OCI-LY1 (cell line): ENCODE data around the gene KCTD8.

ENCODE experiments used
- H2AFZ ChIP-seq: fragments of 200-600 bp; sonication (generic), shearing (Covaris generic); 2 replicates; pipeline ENCODE4 v1.6.0; 2014; ENCODE audit warnings: antibody characterized with exemption, mild to moderate bottlenecking, low read length
- H3F3A ChIP-seq: fragments of 200-600 bp; sonication (generic), shearing (Covaris generic); 2 replicates; pipeline ENCODE4 v1.6.0; 2014; ENCODE audit warnings: mild to moderate bottlenecking, antibody characterized with exemption, low read length, moderate library complexity; ENCODE audit not compliant: insufficient read depth
- H3K27ac ChIP-seq: fragments of 200-600 bp; sonication (generic); 2 replicates; pipeline ENCODE4 v1.5.1; 2014; ENCODE audit warnings: low read length, mixed run types, mild to moderate bottlenecking, low read depth; ENCODE audit not compliant: poor library complexity, severe bottlenecking
- H3K27me3 ChIP-seq: fragments of 200-600 bp; sonication (generic); 2 replicates; pipeline ENCODE4 v1.6.0; 2014; ENCODE audit warnings: antibody characterized with exemption, mild to moderate bottlenecking, low read length, moderate library complexity; ENCODE audit not compliant: insufficient read depth
- H3K36me3 ChIP-seq: fragments of 200-600 bp; sonication (generic); 2 replicates; pipeline ENCODE4 v1.6.1; 2014; ENCODE audit warnings: mild to moderate bottlenecking, antibody characterized with exemption, low read length, moderate library complexity, mixed read lengths; ENCODE audit not compliant: insufficient read depth
- H3K4me1 ChIP-seq: fragments of 200-600 bp; sonication (generic); 2 replicates; pipeline ENCODE4 v1.5.1; 2014; ENCODE audit warnings: mild to moderate bottlenecking, low read length, moderate library complexity; ENCODE audit not compliant: insufficient read depth, severe bottlenecking
- H3K4me2 ChIP-seq: fragments of 200-600 bp; sonication (generic), shearing (Covaris generic); 2 replicates; pipeline ENCODE4 v1.6.1; 2014; ENCODE audit warnings: low read length
- H3K4me3 ChIP-seq: fragments of 200-600 bp; sonication (generic); 2 replicates; pipeline ENCODE4 v1.5.1; 2014; ENCODE audit warnings: low read length, low read depth, mild to moderate bottlenecking, mixed read lengths; ENCODE audit not compliant: poor library complexity, severe bottlenecking
- H3K79me2 ChIP-seq: fragments of 200-600 bp; shearing (Covaris generic); 2 replicates; pipeline ENCODE4 v1.6.1; 2016; ENCODE audit warnings: mixed run types, low read length, mixed read lengths; ENCODE audit not compliant: insufficient read depth
- H3K9ac ChIP-seq: fragments of 200-600 bp; sonication (generic), shearing (Covaris generic); 2 replicates; pipeline ENCODE4 v1.6.1; 2014; ENCODE audit warnings: mild to moderate bottlenecking, low read length, mixed read lengths
- H3K9me2 ChIP-seq: fragments of 200-600 bp; sonication (generic), shearing (Covaris generic); 2 replicates; pipeline ENCODE4 v1.6.1; 2014; ENCODE audit warnings: low read depth, mild to moderate bottlenecking, low read length, mixed read lengths
- H3K9me3 ChIP-seq: fragments of 200-600 bp; shearing (Covaris generic); 2 replicates; pipeline ENCODE4 v1.6.1; 2014; ENCODE audit warnings: low read length, mixed read lengths
- H4K20me1 ChIP-seq: fragments of 200-600 bp; sonication (generic), shearing (Covaris generic); 2 replicates; pipeline ENCODE4 v1.6.0; 2016; ENCODE audit warnings: mild to moderate bottlenecking, low read length; ENCODE audit not compliant: insufficient read depth
- CTCF ChIP-seq: fragments of 200-600 bp; sonication (generic), shearing (Covaris generic); IDR thresholded peaks from 2 replicates; pipeline ENCODE4 v1.5.1; 2017; ENCODE audit warnings: mild to moderate bottlenecking, antibody characterized with exemption, low read length, moderate library complexity, mixed read lengths
- EZH2 ChIP-seq: fragments of 200-600 bp; sonication (generic), shearing (Covaris generic); IDR thresholded peaks from 2 replicates; pipeline ENCODE4 v1.8.0; 2017; ENCODE audit warnings: borderline replicate concordance, mixed run types, mild to moderate bottlenecking, antibody characterized with exemption, low read length, moderate library complexity, mixed read lengths

The KCTD8 gene

GRCh38 chr4:44313702-44314101 is 134.9 kb downstream of the KCTD8 start:
- Histone ChIP-seq H2AFZ (no peak overlapping the region), H3K36me3 (no peaks in the 10 kb centered on the region), H3K9me2 (no peaks in the 10 kb centered on the region), H3K79me2 (no peaks in the 10 kb centered on the region), H3K27me3 (no peaks in the 10 kb centered on the region), H3F3A (no peaks in the 10 kb centered on the region), H4K20me1 (no peaks in the 10 kb centered on the region), H3K9me3 (no peaks in the 10 kb centered on the region), H3K4me1 (no peaks in the 10 kb centered on the region), H3K4me3 (no peak overlapping the region), H3K9ac (no peak overlapping the region), H3K4me2 (no peak overlapping the region), H3K27ac (no peak overlapping the region)
- no peak for TF ChIP-seq EZH2
- TF ChIP-seq CTCF: no peak

- no peak overlapping the region for H3K27ac ChIP-seq
- no peaks in the 10 kb centered on the region for H3K27me3 ChIP-seq
- no peaks in the 10 kb centered on the region for H3K9me2 ChIP-seq
- H3K4me3 ChIP-seq: no peak overlapping the region
- no peaks in the 10 kb centered on the region for H3K79me2 ChIP-seq
- TF ChIP-seq EZH2: no peak
- no peak for TF ChIP-seq CTCF
- no peak overlapping the region for H3K9ac ChIP-seq
- no peaks in the 10 kb centered on the region for H3K9me3 ChIP-seq
- H2AFZ ChIP-seq: no peak overlapping the region
- H4K20me1 ChIP-seq: no peaks in the 10 kb centered on the region
- H3K4me1 ChIP-seq: no peaks in the 10 kb centered on the region
- H3K4me2 ChIP-seq: no peak overlapping the region
- H3K36me3 ChIP-seq: no peaks in the 10 kb centered on the region
- no peaks in the 10 kb centered on the region for H3F3A ChIP-seq
Observed at GRCh38 chr4:44287505-44287904, 161.1 kb downstream of the KCTD8 start.

- Histone ChIP-seq H3F3A (no peaks in the 10 kb centered on the region), H3K27ac (no peak overlapping the region), H3K4me2 (no peak overlapping the region), H3K36me3 (no peaks in the 10 kb centered on the region), H3K27me3 (no peaks in the 10 kb centered on the region), H3K79me2 (no peaks in the 10 kb centered on the region), H4K20me1 (no peaks in the 10 kb centered on the region), H2AFZ (no peak overlapping the region), H3K9ac (no peak overlapping the region), H3K4me1 (no peaks in the 10 kb centered on the region), H3K9me3 (no peaks in the 10 kb centered on the region), H3K9me2 (no peaks in the 10 kb centered on the region), H3K4me3 (no peak overlapping the region)
- no peak for TF ChIP-seq EZH2
- no peak for TF ChIP-seq CTCF
Observed at GRCh38 chr4:44279469-44279868, 169.1 kb downstream of the KCTD8 start.
